Measurements from ENCODE around the gene CCL16. TPM values are rescaled to one million over a fixed set of nuclear protein-coding genes. Genes with fewer than 3 reads are reported as not detected.

Gene CCL16
- total RNA-seq, 1 experiment from 2014 or later, result not detected

- DNase-seq (ENCODE audit: low read depth), result no peak
Observed at GRCh38 chr17:35986643-35987042, 5.3 kb upstream of the CCL16 start, which contains the start of gene CCL14. Gene CCL14, minus strand, starts transcription at chr17:35986729. Its CDS starts 80 bp downstream, at chr17:35986649.

GRCh38 chr17:35984140-35984539 is 2.8 kb upstream of the CCL16 start:
- no peak for DNase-seq (ENCODE audit: low read depth)

- DNase-seq (ENCODE audit: low read depth), result no peak
Observed at GRCh38 chr17:35982409-35983191, 1.3 kb upstream of the CCL16 start.

- no peak for DNase-seq (ENCODE audit: low read depth)
Observed at GRCh38 chr17:35981908-35982330, 622 bp upstream of the CCL16 start.

GRCh38 chr17:35978346-35978745 is 3.0 kb downstream of the CCL16 start:
- no peak for DNase-seq (ENCODE audit: low read depth)

GRCh38 chr17:35977509-35977908 is 3.8 kb downstream of the CCL16 start:
- no peak for DNase-seq (ENCODE audit: low read depth)

DNA sequence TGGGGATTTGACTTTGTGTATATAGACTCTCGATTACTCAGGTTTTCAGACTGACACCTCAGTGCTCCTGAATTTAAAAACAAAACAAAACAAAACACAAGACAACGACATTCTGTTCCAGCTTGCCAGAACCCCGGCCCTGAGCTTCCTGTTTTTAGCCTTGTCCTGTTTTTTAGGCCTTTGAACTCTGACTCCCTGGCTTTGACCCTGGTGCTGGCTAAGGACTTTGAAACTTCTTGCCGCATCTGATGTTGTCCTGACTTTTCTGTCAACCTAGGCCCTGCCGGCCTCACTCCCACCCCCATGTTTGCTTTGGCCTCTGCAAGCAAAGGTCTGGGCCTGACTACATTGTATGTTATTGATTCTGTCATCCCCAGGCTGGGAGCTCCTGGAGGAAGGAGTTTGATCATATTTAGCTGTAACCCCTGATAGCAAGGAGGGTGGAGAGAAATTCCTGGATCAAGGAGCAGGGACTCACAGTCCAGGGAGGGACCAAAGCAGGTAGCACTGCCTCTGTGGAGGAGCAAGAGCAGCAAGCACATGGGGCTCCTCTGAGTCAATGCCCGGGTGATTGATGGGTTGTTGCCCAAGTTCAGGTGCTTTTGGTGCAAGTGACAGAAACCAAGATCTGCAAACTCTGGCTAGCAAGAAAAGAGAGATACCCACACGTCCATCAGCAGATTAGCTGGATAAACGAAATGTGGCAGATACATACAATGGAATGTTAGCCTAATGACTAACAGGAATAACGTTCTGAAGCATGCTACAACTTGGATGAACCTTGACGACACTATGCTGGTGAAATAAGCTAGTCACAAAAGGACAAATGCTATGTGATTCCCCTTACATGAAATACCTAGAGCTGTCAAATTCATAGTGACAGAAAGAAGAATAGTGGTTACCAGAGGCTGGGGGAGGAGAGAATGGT is 7.7 kb downstream of the CCL16 start:
- DNase-seq (ENCODE audit: low read depth), result no peak

DNA sequence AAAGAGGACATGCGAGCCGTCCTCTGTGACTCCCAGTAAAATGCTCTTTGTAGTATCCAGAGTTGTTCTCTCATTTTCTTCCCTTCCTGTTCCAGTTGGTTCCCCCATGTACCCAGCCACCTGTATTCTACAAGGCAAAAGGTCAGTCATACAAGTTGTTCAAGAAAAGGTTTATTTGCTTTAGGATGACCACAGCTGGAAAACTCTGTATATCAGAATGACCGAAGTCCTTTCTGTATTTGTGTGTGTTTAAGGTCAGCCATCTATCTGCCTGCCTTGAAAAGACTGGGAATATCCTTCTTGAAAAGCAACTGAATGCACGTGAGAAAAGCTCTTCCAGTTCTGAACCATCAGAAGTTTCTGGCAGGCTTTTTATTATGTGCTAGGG is 8.4 kb downstream of the CCL16 start:
- DNase-seq (ENCODE audit: low read depth), result no peak

DNA sequence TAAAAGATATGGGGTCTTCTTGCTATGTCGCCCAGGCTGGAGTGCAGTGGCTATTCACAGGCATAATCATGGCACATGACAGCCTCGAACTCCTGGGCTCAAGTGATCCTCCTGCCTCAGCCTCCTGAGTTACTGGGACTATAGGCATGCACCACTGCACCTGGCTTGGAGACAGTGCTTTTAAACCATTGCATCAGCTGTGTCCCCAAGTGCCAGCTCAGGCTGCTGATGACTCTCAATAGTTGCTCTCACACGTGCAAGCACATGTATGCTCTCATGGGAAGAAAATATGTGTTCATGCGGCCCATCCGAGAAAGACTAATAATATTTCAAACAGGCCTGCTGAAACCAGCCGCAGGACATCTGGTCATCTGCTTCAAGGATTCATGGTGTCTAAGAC is 8.8 kb downstream of the CCL16 start:
- no peak for DNase-seq (ENCODE audit: low read depth)

DNA sequence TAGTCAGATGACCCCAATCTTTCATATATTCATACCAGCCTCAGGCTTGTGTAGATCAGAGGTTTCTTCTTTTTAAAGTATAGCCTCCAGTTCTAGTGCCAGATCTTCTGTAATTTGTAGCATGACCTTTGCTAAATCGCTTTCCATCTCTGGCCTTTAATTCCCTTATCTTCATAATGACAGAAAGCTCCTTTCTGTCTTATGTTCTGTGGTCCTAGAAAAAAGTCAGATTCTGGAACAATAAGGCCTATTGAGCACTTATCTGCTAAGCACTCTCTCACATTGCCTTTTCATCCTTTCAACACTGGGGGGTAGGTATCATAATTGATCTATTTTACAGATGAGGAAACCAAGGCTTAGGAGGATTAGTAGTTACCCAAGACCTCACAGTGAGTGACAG is 9.2 kb downstream of the CCL16 start:
- no peak for DNase-seq (ENCODE audit: low read depth)

- DNase-seq (ENCODE audit: low read depth), result peak; percentile 58
Observed at GRCh38 chr17:35969558-35970380, 11.5 kb downstream of the CCL16 start.

DNA sequence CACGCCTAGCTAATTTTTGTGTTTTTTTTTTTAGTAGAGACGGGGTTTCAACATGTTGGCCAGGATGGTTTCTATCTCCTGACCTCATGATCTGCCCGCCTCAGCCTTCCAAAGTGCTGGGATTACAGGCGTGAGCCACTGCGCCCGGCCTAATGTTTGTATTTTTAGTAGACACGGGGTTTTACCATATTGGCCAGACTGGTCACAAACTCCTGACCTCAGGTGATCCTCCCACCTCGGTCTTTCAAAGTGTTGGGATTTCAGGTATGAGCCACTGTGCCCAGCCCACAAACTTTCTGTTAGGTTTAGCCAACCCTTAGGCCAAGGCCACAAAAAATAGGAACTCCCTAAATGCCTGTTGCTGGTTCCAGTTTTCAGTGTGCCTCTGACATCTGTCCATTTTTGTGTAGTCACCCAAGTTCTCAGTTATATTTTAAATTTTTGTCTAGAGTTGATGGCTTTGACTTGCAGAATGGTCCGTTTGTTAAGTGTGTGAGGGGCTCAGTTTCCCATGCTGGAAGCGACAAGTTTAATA is 12.7 kb downstream of the CCL16 start:
- DNase-seq (ENCODE audit: low read depth), result no peak

GRCh38 chr17:35965272-35965671 is 16.0 kb downstream of the CCL16 start:
- no peak for DNase-seq (ENCODE audit: low read depth)

DNA sequence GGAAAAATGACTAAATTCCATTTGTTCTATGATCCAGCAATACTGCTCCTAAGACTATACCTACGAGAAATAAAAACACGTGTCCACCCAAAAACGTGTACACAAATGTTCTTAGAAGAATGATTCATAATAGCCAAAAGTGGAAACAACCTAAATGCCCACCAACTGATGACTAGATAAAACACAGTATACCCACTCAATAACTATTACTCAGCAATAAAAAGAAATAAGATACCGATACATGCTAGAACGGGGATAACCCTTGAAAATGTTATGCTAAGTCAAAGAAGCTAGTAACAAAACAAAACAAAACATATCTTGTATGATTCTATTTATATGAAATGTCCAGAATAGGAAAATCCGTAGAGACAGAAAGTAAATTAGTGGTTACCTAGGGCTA is 17.6 kb downstream of the CCL16 start:
- DNase-seq (ENCODE audit: low read depth), result no peak

DNA sequence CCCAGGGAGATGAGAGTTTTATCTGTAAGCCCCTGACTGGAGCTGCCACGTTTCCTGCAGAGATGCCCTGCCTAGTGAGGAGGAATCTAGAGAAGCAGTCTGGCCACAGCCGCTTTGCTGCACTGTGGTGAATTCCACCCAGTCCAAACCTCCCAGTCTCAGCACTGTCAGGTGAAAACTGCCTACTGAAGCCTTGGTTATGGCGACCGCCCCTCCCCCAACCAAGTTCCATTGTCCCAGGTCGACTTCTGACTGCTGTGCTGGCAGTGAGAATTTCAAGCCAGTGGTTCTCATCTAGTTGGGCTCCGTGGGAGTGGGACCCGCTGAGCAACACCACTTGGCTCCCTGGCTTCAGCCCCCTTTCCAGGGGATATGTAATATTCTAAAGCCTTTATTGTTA is 27.6 kb downstream of the CCL16 start:
- DNase-seq (ENCODE audit: low read depth), result no peak

DNA sequence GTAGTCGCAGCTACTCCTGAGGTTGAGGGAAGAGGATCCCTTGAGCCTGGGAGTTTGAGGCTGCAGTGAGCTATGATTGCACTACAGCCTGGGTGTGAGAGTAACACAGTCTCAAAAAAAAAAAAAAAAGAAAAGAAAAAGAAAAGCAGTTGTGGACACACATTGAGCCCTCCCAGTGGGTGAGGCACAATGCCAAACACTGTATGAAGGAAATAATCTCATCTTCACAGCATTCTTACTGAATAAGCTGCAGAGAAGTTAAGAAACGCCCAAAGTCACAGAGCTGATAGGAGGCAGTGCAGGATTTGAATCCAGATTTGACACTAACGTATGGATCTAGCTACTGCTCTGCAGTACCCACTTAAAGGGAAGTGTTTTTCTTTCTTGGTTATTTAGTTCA is 31.9 kb downstream of the CCL16 start:
- no peak for DNase-seq (ENCODE audit: low read depth)

- no peak for DNase-seq (ENCODE audit: low read depth)
Observed at GRCh38 chr17:35948092-35948491, 33.2 kb downstream of the CCL16 start.

DNA sequence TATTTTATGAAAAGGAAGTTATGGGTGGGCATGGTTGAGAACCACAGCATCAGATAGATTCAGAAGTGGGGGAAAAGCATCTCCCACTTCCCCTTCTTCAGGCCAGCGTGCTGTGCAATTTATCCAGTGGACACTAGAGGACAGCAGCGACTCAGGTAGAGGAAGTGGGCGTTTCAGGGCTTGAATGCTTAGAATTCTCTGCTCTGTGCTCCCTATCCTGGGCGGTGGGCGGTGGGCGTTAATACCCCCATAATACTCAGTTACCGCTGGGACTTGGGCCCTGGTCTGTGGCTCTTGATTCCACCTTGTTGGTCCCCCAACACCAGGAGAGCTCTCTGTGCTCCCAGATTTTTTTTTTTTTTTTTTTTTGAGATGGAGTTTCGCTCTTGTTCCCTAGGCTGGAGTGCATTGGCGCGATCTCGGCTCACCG is 34.1 kb downstream of the CCL16 start:
- DNase-seq (ENCODE audit: low read depth), result peak; percentile 48

DNA sequence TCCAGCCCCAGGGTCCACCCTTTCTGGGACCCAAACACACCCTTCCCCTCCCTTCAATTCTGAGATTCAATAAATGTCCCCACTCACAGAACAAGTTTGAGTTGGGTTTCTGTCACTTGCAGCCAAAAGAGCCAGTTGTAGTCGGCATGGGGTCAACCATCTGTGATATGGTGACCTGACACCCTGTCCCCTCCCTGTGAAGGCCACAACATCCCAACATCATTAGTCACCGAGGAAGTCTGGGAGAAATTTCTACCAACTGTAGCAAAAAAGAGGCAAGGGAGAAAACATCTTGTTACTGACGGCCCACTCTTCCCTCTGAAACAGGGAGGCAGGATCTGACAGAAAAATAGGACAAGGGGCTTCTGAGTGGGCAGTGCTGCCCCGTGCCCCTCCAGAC is 37.1 kb downstream of the CCL16 start:
- peak; percentile 26 for DNase-seq (ENCODE audit: low read depth)

GRCh38 chr17:35943537-35943936 is 37.8 kb downstream of the CCL16 start, which contains the start of gene LYZL6:
Gene LYZL6, minus strand, starts transcription at chr17:35943713. Its CDS starts 4,357 bp downstream, at chr17:35939356.
- DNase-seq (ENCODE audit: low read depth), result no peak

GRCh38 chr17:35942588-35943186 is 38.6 kb downstream of the CCL16 start:
- no peak for DNase-seq (ENCODE audit: low read depth)

All from RPMI7951 (cell line).